ENCODE data around the gene MN1.

Gene MN1

GRCh38 chr22:27719535-27720227 lies 81.9 kb downstream of the MN1 start:
- no peak for DNase-seq (ENCODE audit: low read depth in 1 of 2, low spot score in 1 of 2)
- H3K27me3 ChIP-seq (ENCODE audit: insufficient read depth, poor library complexity, severe bottlenecking) = peaks cover 2% of the 10 kb centered on the region
- H3K4me3 ChIP-seq (replicated peaks; ENCODE audit: insufficient read depth, low read length) = no peak overlapping the region
- no peak for TF ChIP-seq REST (IDR thresholded peaks at IDR 0.05; ENCODE audit: insufficient replicate concordance, low read depth)
- TF ChIP-seq POLR2AphosphoS5 (IDR thresholded peaks at IDR 0.05; ENCODE audit: low read depth) = no peak
- TF ChIP-seq GABPA (IDR thresholded peaks at IDR 0.05; ENCODE audit: low read depth) = no peak
- no peak for TF ChIP-seq SPI1 (IDR thresholded peaks at IDR 0.05; ENCODE audit: borderline replicate concordance, low read depth)
- no peak for TF ChIP-seq CTCF (IDR thresholded peaks at IDR 0.05; ENCODE audit: insufficient read depth, low read length)
- H3K27ac ChIP-seq (replicated peaks) = no peak overlapping the region

GRCh38 chr22:27719036-27719347 lies 82.6 kb downstream of the MN1 start:
- no peak overlapping the region for H3K4me3 ChIP-seq (replicated peaks; ENCODE audit: insufficient read depth, low read length)
- no peak for TF ChIP-seq GABPA (IDR thresholded peaks at IDR 0.05; ENCODE audit: low read depth)
- no peak for TF ChIP-seq SPI1 (IDR thresholded peaks at IDR 0.05; ENCODE audit: borderline replicate concordance, low read depth)
- no peak for TF ChIP-seq REST (IDR thresholded peaks at IDR 0.05; ENCODE audit: insufficient replicate concordance, low read depth)
- TF ChIP-seq POLR2AphosphoS5 (IDR thresholded peaks at IDR 0.05; ENCODE audit: low read depth) = no peak
- no peak for TF ChIP-seq CTCF (IDR thresholded peaks at IDR 0.05; ENCODE audit: insufficient read depth, low read length)

GRCh38 chr22:27718186-27719035 lies 83.1 kb downstream of the MN1 start:
- Histone ChIP-seq H3K27me3 (ENCODE audit: insufficient read depth, poor library complexity, severe bottlenecking) (peaks cover 4% of the 10 kb centered on the region), H3K27ac (replicated peaks) (no peak overlapping the region), H3K4me3 (replicated peaks; ENCODE audit: insufficient read depth, low read length) (no peak overlapping the region)
- no peak for DNase-seq (ENCODE audit: low read depth in 1 of 2, low spot score in 1 of 2)
- TF ChIP-seq SPI1 (IDR thresholded peaks at IDR 0.05; ENCODE audit: borderline replicate concordance, low read depth) (no peak), CTCF (IDR thresholded peaks at IDR 0.05; ENCODE audit: insufficient read depth, low read length) (no peak), POLR2AphosphoS5 (IDR thresholded peaks at IDR 0.05; ENCODE audit: low read depth) (no peak)

More at GRCh38 chr22:27719036-27719347, 82.6 kb downstream of the MN1 start:
- Histone ChIP-seq H3K27me3 (ENCODE audit: insufficient read depth, poor library complexity, severe bottlenecking) (peaks cover 4% of the 10 kb centered on the region), H3K27ac (replicated peaks) (no peak overlapping the region)
- no peak for DNase-seq (ENCODE audit: low read depth in 1 of 2, low spot score in 1 of 2)
